ENCODE data around the gene COX6A2. TPM values are rescaled to one million over a fixed set of nuclear protein-coding genes. Genes with fewer than 3 reads are reported as not detected.
A peak's percentile ranks its signal among the peaks of the same experiment; 100 is the strongest.

Gene COX6A2
- polyA plus RNA-seq, 2 of the 4 experiments (the other 2 are of a cell fraction), result not detected

- FAIRE-seq (no peak), DNase-seq (ENCODE audit: low read depth in 1 of 2, low spot score in 1 of 2) (no peak), ATAC-seq (no peak)
- Histone ChIP-seq H3K4me1 (peaks cover 14% of the 10 kb centered on the region; the same call in 2 of the 3 replicates), H3K4me3 (no peak overlapping the region), H3K27ac (no peak overlapping the region), H3K9me3 (no peaks in the 10 kb centered on the region), H3K4me2 (no peak overlapping the region)
- 27% methylated on average over 2 of the region's 2 CpGs for WGBS (ENCODE audit: missing lambda C conversion rate)
- CTCF ChIA-PET, result interaction anchor here (0.6 to 1.3 kb wide), 3 partner anchors 24 to 52 kb away, joined by 3 to 4 read pairs (median 3); no protein-coding TSS in a partner anchor
- TF ChIP-seq KDM5A (IDR thresholded peaks at IDR 0.05) (no peak), FOSB (CRISPR knock-in tag; IDR thresholded peaks at IDR 0.05) (no peak)
- POLR2A ChIA-PET, result interaction anchor here (1.2 kb wide), 1 partner anchor 71 kb away, joined by 3 read pairs; no protein-coding TSS in a partner anchor
Measured at GRCh38 chr16:31388535-31388934, 39.6 kb downstream of the COX6A2 start.

GRCh38 chr16:31386157-31386984 lies 41.8 kb downstream of the COX6A2 start:
- FAIRE-seq, result no peak
- Histone ChIP-seq H3K4me3 (no peak overlapping the region), H3K27ac (no peak overlapping the region), H3K4me2 (peak overlapping the region; percentile 35), H3K4me1 (peaks cover 14% of the 10 kb centered on the region; the same call in 2 of the 3 replicates), H3K9me3 (no peaks in the 10 kb centered on the region)
- no peak for TF ChIP-seq ZC3H11A (IDR thresholded peaks at IDR 0.05)
- peak; percentile 7 for TF ChIP-seq MAFK (IDR thresholded peaks at IDR 0.05; ENCODE audit: partially characterized antibody)
- no peak for TF ChIP-seq CHD4 (IDR thresholded peaks at IDR 0.05; ENCODE audit: borderline replicate concordance)
- TF ChIP-seq PHF8 (IDR thresholded peaks at IDR 0.05; ENCODE audit: borderline replicate concordance, low read depth), result no peak
- no peak for TF ChIP-seq JUNB (IDR thresholded peaks at IDR 0.05)
- no peak for TF ChIP-seq RAD21 (conservative IDR thresholded peaks at IDR 0.05 in 1 of 2, IDR thresholded peaks at IDR 0.05 in 1 of 2)
- no peak for TF ChIP-seq HEYL (CRISPR knock-in tag; IDR thresholded peaks at IDR 0.05)
- TF ChIP-seq POLR2A (IDR thresholded peaks at IDR 0.05; ENCODE audit: low read length), result no peak
- no peak for TF ChIP-seq ATOH8 (CRISPR knock-in tag; IDR thresholded peaks at IDR 0.05; ENCODE audit: low read depth)
- WGBS (ENCODE audit: missing lambda C conversion rate), result 11% methylated on average over 6 of the region's 6 CpGs
- DNase-seq (ENCODE audit: low read depth in 1 of 2, low spot score in 1 of 2), result peak; percentile 37 to 49
- ChIA-PET POLR2A (interaction anchor here (1.2 to 1.8 kb wide), 2 partner anchors 73 to 244 kb away, joined by 4 read pairs; partner anchors contain the start of gene ARMC5), CTCF (interaction anchor here (1.0 to 2.7 kb wide), 7 partner anchors 10 to 402 kb away, joined by 3 to 8 read pairs (median 3); partner anchors contain the start of genes HSD3B7 and ZNF843)
- peak; percentile 80 to 90 for ATAC-seq

GRCh38 chr16:31385680-31386079 lies 42.5 kb downstream of the COX6A2 start:
- CTCF ChIA-PET, result interaction anchor here (1.0 to 2.7 kb wide), 7 partner anchors 10 to 401 kb away, joined by 3 to 8 read pairs (median 3); partner anchors contain the start of genes HSD3B7 and ZNF843
- DNase-seq (ENCODE audit: low read depth in 1 of 2, low spot score in 1 of 2), result no peak

More at GRCh38 chr16:31385680-31386079, 42.5 kb downstream of the COX6A2 start:
- TF ChIP-seq POLR2AphosphoS2 (conservative IDR thresholded peaks at IDR 0.05; ENCODE audit: low read length) (no peak), RARB (CRISPR knock-in tag; IDR thresholded peaks at IDR 0.05) (no peak), GATA3 (IDR thresholded peaks at IDR 0.05; ENCODE audit: borderline replicate concordance) (no peak), CBX8 (IDR thresholded peaks at IDR 0.05) (no peak), POLR2A (IDR thresholded peaks at IDR 0.05; ENCODE audit: low read length) (no peak), CEBPB (IDR thresholded peaks at IDR 0.05) (no peak), ATOH8 (CRISPR knock-in tag; IDR thresholded peaks at IDR 0.05; ENCODE audit: low read depth) (no peak), SREBF2 (IDR thresholded peaks at IDR 0.05) (no peak), CTCF (IDR thresholded peaks at IDR 0.05) (no peak), RAD21 (conservative IDR thresholded peaks at IDR 0.05 in 1 of 2, IDR thresholded peaks at IDR 0.05 in 1 of 2) (no peak), NPAS2 (CRISPR knock-in tag; IDR thresholded peaks at IDR 0.05; ENCODE audit: borderline replicate concordance) (no peak)
- Histone ChIP-seq H3K4me3 (no peak overlapping the region), H3K27ac (no peak overlapping the region), H3K9me3 (no peaks in the 10 kb centered on the region), H3K4me2 (peak overlapping the region; percentile 35; the same call in 2 of the 3 replicates), H3K4me1 (peaks cover 14% of the 10 kb centered on the region; the same call in 2 of the 3 replicates)
- ATAC-seq (no peak), FAIRE-seq (no peak)
- POLR2A ChIA-PET, result interaction anchor here (1.2 to 1.8 kb wide), 2 partner anchors 74 to 244 kb away, joined by 4 read pairs; partner anchors contain the start of gene ARMC5
- WGBS (ENCODE audit: missing lambda C conversion rate), result 55% methylated on average over 4 of the region's 4 CpGs
